ACC112 (cell line): ENCODE measurements around the gene STPG3.
"Not testable (repeated sequence)": the region's sequence is repeated elsewhere in the genome, so short reads cannot be mapped to it uniquely, and the experiment has no call there.

Experiments
- H2AFZ ChIP-seq: fragments of 200-600 bp; sonication (generic); one replicate; pipeline ENCODE4 v1.6.0; 2017; ENCODE audit warnings: antibody characterized with exemption, low read length; ENCODE audit not compliant: unreplicated experiment
- H3K27ac ChIP-seq: fragments of 200-600 bp; sonication (generic); 2 replicates; pipeline ENCODE4 v1.5.1; 2014; ENCODE audit warnings: low read depth, mild to moderate bottlenecking, antibody characterized with exemption, low read length, moderate library complexity
- H3K27me3 ChIP-seq: fragments of 200-600 bp; sonication (generic); 2 replicates; pipeline ENCODE4 v1.6.1; 2014; ENCODE audit warnings: mild to moderate bottlenecking, antibody characterized with exemption, low read length, moderate library complexity, mixed read lengths; ENCODE audit not compliant: insufficient read depth
- H3K36me3 ChIP-seq: fragments of 200-600 bp; sonication (generic); 2 replicates; pipeline ENCODE4 v1.6.1; 2016; ENCODE audit warnings: mild to moderate bottlenecking, antibody characterized with exemption, low read length, moderate library complexity, mixed read lengths; ENCODE audit not compliant: insufficient read depth
- H3K4me1 ChIP-seq: fragments of 200-600 bp; sonication (generic); one replicate; pipeline ENCODE4 v1.6.1; 2016; ENCODE audit warnings: low read length, mixed read lengths; ENCODE audit not compliant: insufficient read depth, unreplicated experiment, control insufficient read depth
- H3K4me3 ChIP-seq: fragments of 200-600 bp; sonication (generic); 2 replicates; pipeline ENCODE4 v1.5.1; 2014; ENCODE audit warnings: mild to moderate bottlenecking, low read depth, low read length
- H3K79me2 ChIP-seq: fragments of 200-600 bp; sonication (generic); one replicate; pipeline ENCODE4 v1.6.0; 2016; ENCODE audit warnings: low read length; ENCODE audit not compliant: control insufficient read depth, unreplicated experiment, insufficient read depth

STPG3 gene

GRCh38 chr9:137243266-137243625 is 7.8 kb upstream of the STPG3 start:
- H3K27me3 ChIP-seq, H2AFZ ChIP-seq, H3K27ac ChIP-seq: not testable (repeated sequence)
- Histone ChIP-seq H3K4me3 (peak overlapping the region; percentile 99; the same call in 1 of the 2 replicates), H3K36me3 (peaks cover 15% of the 10 kb centered on the region; the same call in 1 of the 2 replicates), H3K79me2 (peaks cover 37% of the 10 kb centered on the region), H3K4me1 (peaks cover 28% of the 10 kb centered on the region)

DNA sequence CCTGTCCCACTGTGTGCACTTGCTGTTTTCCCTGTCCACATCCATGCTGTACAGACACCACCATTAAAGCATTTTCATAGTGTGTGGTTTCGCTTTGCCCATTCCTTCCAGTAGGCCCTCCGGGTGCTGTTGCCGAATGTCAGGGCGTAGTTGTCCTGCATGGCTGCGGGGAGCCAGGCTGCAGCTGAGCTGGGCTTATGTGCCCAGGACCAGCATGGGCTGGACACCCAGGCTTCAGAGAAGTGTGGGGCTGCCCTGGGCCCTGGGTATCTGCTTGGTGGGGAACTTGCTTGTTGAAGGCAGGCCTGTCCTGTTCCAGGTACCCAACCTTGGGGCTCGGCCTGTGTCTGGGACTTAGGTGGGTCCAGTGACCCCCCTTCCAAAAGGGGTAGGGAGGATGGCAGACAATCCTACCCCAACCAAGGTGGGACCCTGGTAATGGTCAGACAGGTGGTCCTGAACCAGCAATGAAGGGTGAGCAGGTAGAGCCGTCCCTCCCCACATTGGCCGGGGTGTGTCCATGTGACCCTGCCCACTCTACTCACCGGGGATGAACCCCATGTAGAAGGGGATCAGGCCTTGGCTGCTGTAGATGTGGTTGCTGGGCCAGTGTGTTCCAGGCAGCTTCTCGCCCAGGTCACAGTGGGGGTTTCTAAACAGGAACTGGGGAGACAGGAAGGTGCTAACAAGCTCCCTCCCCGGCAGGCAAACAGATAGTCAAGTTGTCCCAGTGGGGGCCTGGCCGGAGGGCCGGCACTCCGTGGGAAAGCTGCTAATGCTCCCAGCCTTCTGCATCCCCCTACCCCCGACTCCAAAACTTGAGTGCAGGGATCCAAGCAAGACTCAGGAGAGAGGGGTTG is 7.2 kb upstream of the STPG3 start:
- H3K4me3 ChIP-seq: peak overlapping the region; percentile 99; the same call in 1 of the 2 replicates

GRCh38 chr9:137244486-137245449 is 6.3 kb upstream of the STPG3 start:
- Histone ChIP-seq H3K4me3 (no peak overlapping the region), H3K27me3 (no peaks in the 10 kb centered on the region), H2AFZ (no peak overlapping the region), H3K27ac (no peak overlapping the region), H3K4me1 (peaks cover 20% of the 10 kb centered on the region), H3K36me3 (peaks cover 15% of the 10 kb centered on the region; the same call in 1 of the 2 replicates), H3K79me2 (peaks cover 28% of the 10 kb centered on the region)

More for the DNA sequence above, 7.2 kb upstream of the STPG3 start:
- H3K4me1 ChIP-seq: peaks cover 22% of the 10 kb centered on the region
- no peaks in the 10 kb centered on the region for H3K27me3 ChIP-seq
- H2AFZ ChIP-seq: no peak overlapping the region
- peaks cover 31% of the 10 kb centered on the region for H3K79me2 ChIP-seq
- peaks cover 15% of the 10 kb centered on the region; the same call in 1 of the 2 replicates for H3K36me3 ChIP-seq
- H3K27ac ChIP-seq: no peak overlapping the region

DNA sequence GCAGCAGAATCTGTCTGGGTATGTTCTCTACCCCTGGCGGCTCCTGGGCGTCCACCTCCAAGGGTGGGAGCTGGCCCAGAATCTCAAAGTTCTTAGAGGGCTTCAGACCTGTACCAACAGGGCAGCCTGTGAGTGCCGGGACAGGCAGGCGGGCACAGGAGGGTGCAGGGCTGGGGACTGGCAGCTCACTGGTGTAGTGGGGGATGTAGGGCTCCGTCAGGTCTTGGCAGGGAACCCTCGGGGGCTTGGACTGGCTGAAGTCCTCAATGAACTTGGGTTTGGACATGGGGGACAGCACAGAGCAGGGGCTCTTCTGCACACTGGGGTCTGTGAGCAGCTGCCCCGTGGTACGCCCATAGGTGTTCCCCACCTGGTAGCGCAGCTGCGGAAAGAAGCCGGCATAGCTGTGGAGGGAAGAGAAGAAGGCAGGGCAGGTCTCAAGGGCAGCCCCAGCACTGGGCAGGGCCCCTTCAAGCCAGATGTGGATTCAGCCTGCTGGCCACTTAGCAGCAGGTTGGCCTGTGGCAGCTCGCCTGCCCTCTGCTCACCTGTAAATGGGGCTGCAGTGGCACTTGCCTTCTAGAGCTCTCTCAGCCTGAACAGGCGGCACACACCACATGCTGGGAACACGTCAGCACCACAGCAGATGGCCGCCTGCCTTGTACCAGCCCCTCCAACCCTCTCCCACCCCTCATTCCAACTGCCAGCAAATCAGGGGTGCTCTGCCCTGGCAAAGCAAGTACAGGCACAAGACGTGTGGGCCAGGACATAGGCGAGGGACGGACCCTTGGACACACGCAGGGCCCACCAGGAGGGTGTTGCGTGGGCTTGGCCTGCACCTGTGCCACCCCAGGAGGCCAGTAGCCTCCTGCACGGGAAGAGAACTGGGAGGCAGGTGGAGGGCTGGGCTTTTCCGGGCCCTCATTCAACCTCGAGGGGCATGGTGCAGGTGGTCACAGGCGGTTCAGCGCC is 5.3 kb upstream of the STPG3 start:
- Histone ChIP-seq H3K27me3 (no peaks in the 10 kb centered on the region), H3K4me3 (no peak overlapping the region), H3K36me3 (peaks cover 15% of the 10 kb centered on the region; the same call in 1 of the 2 replicates), H3K79me2 (peaks cover 28% of the 10 kb centered on the region), H3K4me1 (peaks cover 20% of the 10 kb centered on the region), H2AFZ (no peak overlapping the region), H3K27ac (no peak overlapping the region)

DNA sequence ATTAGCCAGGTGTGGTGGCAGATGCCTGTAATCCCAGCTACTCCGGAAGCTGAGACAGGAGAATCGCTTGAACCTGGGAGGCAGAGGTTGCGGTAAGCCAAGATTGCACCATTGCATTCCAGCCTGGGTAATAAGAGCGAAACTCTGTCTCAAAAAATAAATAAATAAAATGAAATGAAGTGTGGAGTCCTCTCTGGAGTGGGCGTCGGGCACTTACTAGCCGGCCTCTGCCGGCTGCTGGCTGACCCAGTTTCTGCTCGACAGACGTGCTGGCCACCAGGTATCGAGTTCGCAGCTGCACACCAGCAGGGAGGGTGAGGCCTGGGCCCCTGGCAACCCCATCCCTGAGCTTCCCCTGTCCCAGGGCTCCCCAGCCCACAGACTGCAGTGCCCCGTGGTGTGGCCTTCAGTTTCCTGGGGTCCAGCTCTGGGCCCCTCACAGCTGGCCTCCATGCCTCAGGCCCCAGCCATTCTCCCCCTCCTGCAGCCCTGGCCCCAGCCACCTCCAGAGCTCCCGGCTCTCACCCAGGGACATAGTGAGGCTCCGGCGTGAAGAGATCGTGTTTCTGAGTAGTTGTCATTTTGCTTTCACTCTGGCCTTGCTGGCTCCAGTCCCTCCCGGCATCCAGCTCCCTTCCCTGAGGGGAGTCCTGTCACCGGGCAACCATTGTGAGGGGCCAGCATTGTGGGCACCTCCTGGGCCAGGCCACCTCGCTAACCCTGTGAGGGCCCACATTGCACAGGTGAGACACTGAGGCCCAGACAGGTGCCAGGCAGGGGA is 3.8 kb upstream of the STPG3 start:
- H3K79me2 ChIP-seq: peaks cover 19% of the 10 kb centered on the region
- H3K4me1 ChIP-seq: peaks cover 20% of the 10 kb centered on the region
- H3K36me3 ChIP-seq: peaks cover 7% of the 10 kb centered on the region; the same call in 1 of the 2 replicates
- no peak overlapping the region for H3K4me3 ChIP-seq
- no peak overlapping the region for H3K27ac ChIP-seq
- H2AFZ ChIP-seq: no peak overlapping the region
- no peaks in the 10 kb centered on the region for H3K27me3 ChIP-seq

DNA sequence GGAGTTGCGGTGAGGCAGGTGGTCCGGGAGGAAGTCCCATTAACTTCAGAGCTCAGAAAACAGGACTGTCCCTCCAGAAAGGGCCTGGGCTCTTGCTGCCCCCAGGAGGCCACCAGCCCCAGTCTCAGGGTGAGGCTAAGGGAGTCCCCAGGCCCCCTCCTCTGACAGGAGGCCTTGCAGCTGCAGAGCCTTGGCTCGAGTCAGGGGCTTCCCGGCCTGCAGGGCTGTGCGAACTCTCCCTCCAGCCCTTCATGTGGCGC is 3.2 kb upstream of the STPG3 start:
- H3K27me3 ChIP-seq: no peaks in the 10 kb centered on the region
- no peak overlapping the region for H2AFZ ChIP-seq
- no peak overlapping the region for H3K4me3 ChIP-seq
- H3K79me2 ChIP-seq: peaks cover 14% of the 10 kb centered on the region
- H3K4me1 ChIP-seq: peaks cover 15% of the 10 kb centered on the region
- peaks cover 3% of the 10 kb centered on the region; the same call in 1 of the 2 replicates for H3K36me3 ChIP-seq
- no peak overlapping the region for H3K27ac ChIP-seq

DNA sequence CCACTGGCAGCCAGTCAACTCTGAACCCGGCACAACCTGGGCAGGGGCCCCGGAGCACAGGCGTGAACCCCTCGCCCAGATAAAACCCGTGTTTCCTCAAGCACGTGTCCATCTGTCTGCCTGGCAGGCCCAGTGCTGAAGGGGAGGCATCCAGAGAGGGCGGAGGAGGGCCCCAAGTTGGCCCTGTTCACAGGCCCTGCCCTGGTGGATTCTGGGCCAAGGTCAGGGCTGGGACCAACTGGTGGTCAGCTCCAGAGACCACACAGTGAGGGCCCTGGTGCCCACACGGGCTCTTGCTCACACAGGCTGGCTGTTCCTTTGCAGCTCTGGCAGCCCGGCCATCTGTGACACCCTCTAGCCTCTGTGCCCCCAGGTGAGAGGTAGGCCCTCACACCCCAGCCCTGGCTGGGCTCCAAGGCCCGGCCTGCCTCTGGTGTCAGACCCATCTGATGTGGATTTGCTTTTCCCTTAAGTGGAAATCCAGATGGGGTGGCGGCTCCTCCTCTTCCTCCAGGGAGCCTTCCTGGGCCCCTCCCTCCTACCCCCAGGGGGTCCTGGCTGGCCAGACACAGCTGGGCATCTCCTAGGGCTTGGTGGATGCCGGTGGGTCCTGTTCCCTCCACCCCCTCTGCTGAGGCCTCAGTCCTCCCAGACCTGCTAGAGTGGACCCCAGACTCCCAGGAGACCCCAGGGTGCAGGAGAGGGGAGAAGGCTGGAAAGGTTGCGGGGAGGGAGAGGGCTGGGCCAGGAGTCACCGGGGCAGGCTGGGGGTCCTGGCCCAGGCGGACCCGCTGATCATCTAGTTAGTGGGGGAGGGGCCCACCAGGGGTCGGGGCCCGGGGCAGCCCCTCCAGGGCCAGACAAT is 525 bp upstream of the STPG3 start:
- Histone ChIP-seq H3K79me2 (peaks cover 2% of the 10 kb centered on the region), H3K4me1 (peaks cover 5% of the 10 kb centered on the region), H3K27me3 (no peaks in the 10 kb centered on the region), H3K27ac (no peak overlapping the region), H3K36me3 (no peaks in the 10 kb centered on the region), H3K4me3 (no peak overlapping the region), H2AFZ (no peak overlapping the region)

- H3K4me1 ChIP-seq: peaks cover 11% of the 10 kb centered on the region
Measured at GRCh38 chr9:137251490-137252268, 593 bp downstream of the STPG3 start.

More at GRCh38 chr9:137251490-137252268, 593 bp downstream of the STPG3 start:
- no peak overlapping the region for H3K27ac ChIP-seq
- peaks cover 13% of the 10 kb centered on the region for H3K79me2 ChIP-seq
- H3K4me3 ChIP-seq: no peak overlapping the region
- no peak overlapping the region for H2AFZ ChIP-seq
- no peaks in the 10 kb centered on the region for H3K36me3 ChIP-seq
- no peaks in the 10 kb centered on the region for H3K27me3 ChIP-seq
